ENCODE results near the gene WDFY2.

Gene WDFY2

DNA sequence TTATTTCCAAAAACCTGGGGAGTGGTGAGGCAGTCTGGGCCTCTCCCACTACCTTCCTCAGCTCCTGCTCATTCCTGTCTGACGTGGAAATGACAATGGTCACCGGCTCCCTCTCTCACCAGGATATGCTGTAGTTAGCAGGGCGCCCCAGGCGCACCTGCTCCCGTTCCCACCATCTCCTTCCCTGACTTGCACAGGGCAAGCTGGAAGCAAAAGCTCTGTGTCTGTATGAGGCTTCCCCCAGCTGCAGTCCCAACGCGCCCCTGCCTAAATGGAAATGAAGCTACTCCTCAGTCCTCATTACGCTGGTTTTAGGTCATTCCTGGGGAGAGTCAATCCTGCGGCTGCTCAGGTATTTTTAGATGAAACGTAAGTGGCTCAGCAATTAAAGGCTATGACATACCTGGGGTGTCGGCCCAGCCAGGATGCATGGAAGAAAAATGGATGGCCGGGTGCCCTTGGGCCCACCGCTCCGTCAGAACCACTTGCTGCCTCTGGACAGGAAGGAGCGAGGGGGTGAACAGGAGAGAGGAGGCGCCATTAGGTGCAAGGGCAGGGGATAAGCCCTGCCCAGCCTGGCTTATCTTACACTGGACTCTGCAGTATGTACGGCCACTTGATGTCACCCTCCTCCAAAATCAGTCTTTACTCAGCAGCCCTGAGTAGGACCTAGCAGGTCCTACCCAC is 187.3 kb downstream of the WDFY2 start:
- Histone ChIP-seq H3K4me1 (ENCODE audit: control insufficient read depth, insufficient read depth, low read length) (peaks cover 7% of the 10 kb centered on the region), H3K9ac (ENCODE audit: low read length in 2 of 2) (no peak overlapping the region), H3K4me3 (ENCODE audit: low read length in 2 of 2) (no peak overlapping the region), H3K27me3 (ENCODE audit: control insufficient read depth in 1 of 2, insufficient read depth in 2 of 2, low read length in 2 of 2) (no peaks in the 10 kb centered on the region), H3K27ac (ENCODE audit: low read length) (no peak overlapping the region), H3K36me3 (ENCODE audit: control insufficient read depth in 2 of 2, insufficient read depth in 2 of 2, low read length in 2 of 2) (peaks cover 9 to 16% of the 10 kb centered on the region in 2 donors), H3K9me3 (ENCODE audit: control insufficient read depth in 2 of 2, low read length in 2 of 2) (no peaks in the 10 kb centered on the region)

DNA sequence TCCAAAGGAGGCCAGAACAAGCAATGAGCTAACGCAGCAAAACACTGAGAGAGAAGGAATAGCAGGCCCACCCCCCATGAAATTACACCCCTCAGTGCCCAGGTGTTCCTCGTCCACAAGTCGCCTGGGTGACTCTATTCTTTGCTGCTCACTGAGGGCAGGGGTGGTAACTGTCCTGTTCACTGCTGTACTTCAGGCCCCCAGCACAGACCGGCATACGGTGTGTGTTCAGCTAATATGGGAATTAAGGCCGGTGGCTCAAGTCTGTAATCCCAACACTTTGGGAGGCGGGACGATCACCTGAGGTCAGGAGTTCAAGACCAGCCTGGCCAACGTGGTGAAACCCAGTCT is 187.8 kb downstream of the WDFY2 start:
- Histone ChIP-seq H3K36me3 (ENCODE audit: control insufficient read depth in 2 of 2, insufficient read depth in 2 of 2, low read length in 2 of 2) (peaks cover 9 to 13% of the 10 kb centered on the region in 2 donors), H3K27ac (ENCODE audit: low read length) (no peak overlapping the region), H3K9ac (ENCODE audit: low read length in 2 of 2) (no peak overlapping the region), H3K4me1 (ENCODE audit: control insufficient read depth, insufficient read depth, low read length) (peaks cover 7% of the 10 kb centered on the region), H3K27me3 (ENCODE audit: control insufficient read depth in 1 of 2, insufficient read depth in 2 of 2, low read length in 2 of 2) (no peaks in the 10 kb centered on the region), H3K4me3 (ENCODE audit: low read length in 2 of 2) (no peak overlapping the region), H3K9me3 (ENCODE audit: control insufficient read depth in 2 of 2, low read length in 2 of 2) (no peaks in the 10 kb centered on the region)

DNA sequence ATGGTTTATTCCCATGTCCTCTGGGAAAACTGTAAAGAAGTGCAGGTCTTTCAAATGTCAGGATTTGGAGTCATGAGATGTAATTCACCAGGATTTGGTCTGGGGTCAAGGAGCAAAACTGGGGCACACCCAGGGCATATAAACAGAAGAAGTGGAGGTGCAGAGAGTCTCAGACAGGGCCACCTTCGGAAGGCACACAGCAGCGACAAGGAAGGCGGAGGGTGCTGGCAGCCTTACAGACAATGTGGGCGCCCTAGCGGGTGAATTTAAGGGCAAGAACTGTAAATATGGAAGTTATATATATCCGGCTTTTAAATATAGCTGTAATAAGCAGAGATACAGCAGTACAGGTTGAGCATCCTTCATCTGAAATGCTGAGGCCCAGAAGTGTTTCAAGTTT is 188.5 kb downstream of the WDFY2 start:
- H3K27me3 ChIP-seq (ENCODE audit: control insufficient read depth in 1 of 2, insufficient read depth in 2 of 2, low read length in 2 of 2) = no peaks in the 10 kb centered on the region
- no peaks in the 10 kb centered on the region for H3K9me3 ChIP-seq (ENCODE audit: control insufficient read depth in 2 of 2, low read length in 2 of 2)
- H3K36me3 ChIP-seq (ENCODE audit: control insufficient read depth in 2 of 2, insufficient read depth in 2 of 2, low read length in 2 of 2) = peaks cover 9 to 11% of the 10 kb centered on the region in 2 donors
- peaks cover 7% of the 10 kb centered on the region for H3K4me1 ChIP-seq (ENCODE audit: control insufficient read depth, insufficient read depth, low read length)
- H3K4me3 ChIP-seq (ENCODE audit: low read length in 2 of 2) = no peak overlapping the region
- no peak overlapping the region for H3K27ac ChIP-seq (ENCODE audit: low read length)
- H3K9ac ChIP-seq (ENCODE audit: low read length in 2 of 2) = no peak overlapping the region

DNA sequence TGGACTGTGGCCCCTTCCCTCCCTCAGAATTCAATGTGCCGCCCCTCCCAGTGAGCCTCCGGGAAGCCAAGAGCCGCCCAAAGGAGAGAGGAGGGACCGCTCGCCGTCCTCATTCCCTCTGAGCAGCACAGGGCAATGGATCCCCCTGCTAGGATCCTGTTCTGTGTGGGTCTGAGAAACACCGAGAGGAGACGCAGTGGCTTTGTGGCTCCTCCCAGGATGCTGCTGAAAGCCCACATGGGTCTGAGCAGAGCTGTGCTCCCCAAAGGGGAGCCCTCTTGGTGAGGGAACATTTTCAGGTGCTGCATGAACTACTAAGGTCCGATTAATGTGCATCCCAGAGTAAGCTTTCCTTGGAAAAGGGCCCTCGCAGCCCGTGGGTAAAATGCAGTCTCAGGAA is 189.3 kb downstream of the WDFY2 start:
- Histone ChIP-seq H3K36me3 (ENCODE audit: control insufficient read depth in 2 of 2, insufficient read depth in 2 of 2, low read length in 2 of 2) (peaks cover 5 to 9% of the 10 kb centered on the region in 2 donors), H3K27ac (ENCODE audit: low read length) (no peak overlapping the region), H3K27me3 (ENCODE audit: control insufficient read depth in 1 of 2, insufficient read depth in 2 of 2, low read length in 2 of 2) (no peaks in the 10 kb centered on the region), H3K4me3 (ENCODE audit: low read length in 2 of 2) (no peak overlapping the region), H3K9me3 (ENCODE audit: control insufficient read depth in 2 of 2, low read length in 2 of 2) (no peaks in the 10 kb centered on the region), H3K9ac (ENCODE audit: low read length in 2 of 2) (no peak overlapping the region), H3K4me1 (ENCODE audit: control insufficient read depth, insufficient read depth, low read length) (peaks cover 7% of the 10 kb centered on the region)

DNA sequence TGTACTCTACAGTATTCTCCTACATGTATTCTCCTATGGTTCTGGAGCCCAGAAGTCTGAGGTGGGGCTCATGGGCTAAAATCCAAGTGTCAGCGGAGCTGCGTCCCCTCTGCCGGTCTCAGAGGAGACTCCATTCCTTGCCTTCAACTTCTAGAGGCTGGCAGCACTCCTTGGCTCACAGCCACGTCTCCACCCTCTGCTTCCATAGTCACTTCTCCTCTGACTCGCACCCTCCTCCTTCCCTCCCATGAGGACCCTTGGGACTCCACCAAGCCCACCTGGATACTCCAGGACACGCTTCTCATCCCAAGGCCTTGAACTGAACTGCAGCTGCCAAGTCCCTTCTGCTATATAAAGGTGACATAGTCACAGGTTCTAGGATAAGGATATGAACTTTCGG is 191.9 kb downstream of the WDFY2 start:
- Histone ChIP-seq H3K27me3 (ENCODE audit: control insufficient read depth in 1 of 2, insufficient read depth in 2 of 2, low read length in 2 of 2) (no peaks in the 10 kb centered on the region), H3K9me3 (ENCODE audit: control insufficient read depth in 2 of 2, low read length in 2 of 2) (no peaks in the 10 kb centered on the region), H3K36me3 (ENCODE audit: control insufficient read depth in 2 of 2, insufficient read depth in 2 of 2, low read length in 2 of 2) (peaks cover 3 to 7% of the 10 kb centered on the region in 2 donors), H3K4me3 (ENCODE audit: low read length in 2 of 2) (no peak overlapping the region), H3K4me1 (ENCODE audit: control insufficient read depth, insufficient read depth, low read length) (peaks cover 4% of the 10 kb centered on the region), H3K9ac (ENCODE audit: low read length in 2 of 2) (no peak overlapping the region), H3K27ac (ENCODE audit: low read length) (no peak overlapping the region)

DNA sequence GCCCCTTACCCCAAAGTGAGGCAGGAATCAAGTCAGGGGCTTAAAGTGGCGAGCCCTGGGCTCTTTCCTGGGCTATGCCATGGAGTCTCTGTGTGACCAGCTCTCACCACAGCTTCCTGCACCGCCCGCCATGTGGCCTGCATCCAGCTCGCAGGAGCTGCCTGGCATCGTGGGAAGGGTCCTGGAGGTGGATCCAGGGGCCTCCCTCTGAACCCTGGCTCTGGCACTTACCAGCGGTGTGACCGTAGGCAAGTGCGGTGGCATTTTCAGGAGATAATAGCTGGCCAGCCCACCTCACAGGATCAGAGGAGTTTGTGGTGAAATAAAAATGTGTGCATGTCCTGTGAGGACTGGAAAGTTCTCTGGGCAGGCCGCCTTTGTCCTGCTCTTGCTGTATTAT is 193.7 kb downstream of the WDFY2 start:
- Histone ChIP-seq H3K4me3 (ENCODE audit: low read length in 2 of 2) (no peak overlapping the region), H3K36me3 (ENCODE audit: control insufficient read depth in 2 of 2, insufficient read depth in 2 of 2, low read length in 2 of 2) (peaks cover 0 to 4% of the 10 kb centered on the region in 2 donors), H3K27ac (ENCODE audit: low read length) (no peak overlapping the region), H3K9ac (ENCODE audit: low read length in 2 of 2) (no peak overlapping the region), H3K27me3 (ENCODE audit: control insufficient read depth in 1 of 2, insufficient read depth in 2 of 2, low read length in 2 of 2) (no peaks in the 10 kb centered on the region), H3K4me1 (ENCODE audit: control insufficient read depth, insufficient read depth, low read length) (peaks cover 4% of the 10 kb centered on the region), H3K9me3 (ENCODE audit: control insufficient read depth in 2 of 2, low read length in 2 of 2) (no peaks in the 10 kb centered on the region)

DNA sequence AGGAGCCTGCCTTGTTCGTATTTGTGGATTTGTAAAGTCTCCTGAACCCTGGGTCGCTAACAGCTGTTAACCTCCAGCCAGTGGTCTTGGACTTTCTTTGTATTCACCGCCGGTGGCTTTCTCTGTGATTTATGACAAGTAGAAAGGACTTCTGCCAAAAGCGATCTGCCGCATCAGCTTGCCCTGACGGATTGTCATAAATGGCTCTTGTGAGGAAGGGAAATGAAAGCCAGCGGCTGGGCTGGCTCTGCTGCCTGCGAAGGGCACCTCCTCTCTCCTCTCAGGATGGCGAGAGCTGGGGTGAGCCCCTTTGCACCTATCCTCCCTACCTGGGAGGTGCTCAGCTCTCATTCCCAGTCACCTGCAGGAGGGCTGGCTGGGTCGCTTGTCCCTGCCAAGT is 194.1 kb downstream of the WDFY2 start:
- H3K27me3 ChIP-seq (ENCODE audit: control insufficient read depth in 1 of 2, insufficient read depth in 2 of 2, low read length in 2 of 2) = no peaks in the 10 kb centered on the region
- peaks cover 0 to 3% of the 10 kb centered on the region in 2 donors for H3K36me3 ChIP-seq (ENCODE audit: control insufficient read depth in 2 of 2, insufficient read depth in 2 of 2, low read length in 2 of 2)
- no peak overlapping the region for H3K4me3 ChIP-seq (ENCODE audit: low read length in 2 of 2)
- peaks cover 4% of the 10 kb centered on the region for H3K4me1 ChIP-seq (ENCODE audit: control insufficient read depth, insufficient read depth, low read length)
- no peaks in the 10 kb centered on the region for H3K9me3 ChIP-seq (ENCODE audit: control insufficient read depth in 2 of 2, low read length in 2 of 2)
- no peak overlapping the region for H3K9ac ChIP-seq (ENCODE audit: low read length in 2 of 2)
- no peak overlapping the region for H3K27ac ChIP-seq (ENCODE audit: low read length)

DNA sequence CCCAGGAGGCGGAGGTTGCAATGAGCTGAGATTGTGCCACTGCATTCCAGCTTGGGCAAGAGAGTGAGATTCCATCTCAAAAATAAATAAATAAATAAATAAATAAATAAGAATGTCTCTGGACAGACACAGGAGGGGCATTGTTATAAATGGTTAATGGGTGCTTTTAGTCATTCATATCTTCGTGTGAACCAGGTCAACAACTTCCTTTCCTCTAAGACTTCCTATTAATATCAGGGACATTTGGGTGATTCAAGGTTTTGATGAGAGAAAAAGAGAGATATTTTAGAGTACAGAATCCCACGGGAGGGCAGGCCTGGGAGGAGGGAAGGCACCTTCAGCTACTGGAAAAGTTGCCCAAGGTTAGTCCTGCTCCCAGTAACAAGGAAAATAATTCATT is 195.8 kb downstream of the WDFY2 start:
- Histone ChIP-seq H3K27ac (ENCODE audit: low read length) (no peak overlapping the region), H3K4me1 (ENCODE audit: control insufficient read depth, insufficient read depth, low read length) (peaks cover 4% of the 10 kb centered on the region), H3K9ac (ENCODE audit: low read length in 2 of 2) (no peak overlapping the region), H3K9me3 (ENCODE audit: control insufficient read depth in 2 of 2, low read length in 2 of 2) (no peaks in the 10 kb centered on the region), H3K36me3 (ENCODE audit: control insufficient read depth in 2 of 2, insufficient read depth in 2 of 2, low read length in 2 of 2) (no peaks in the 10 kb centered on the region), H3K27me3 (ENCODE audit: control insufficient read depth in 1 of 2, insufficient read depth in 2 of 2, low read length in 2 of 2) (no peaks in the 10 kb centered on the region), H3K4me3 (ENCODE audit: low read length in 2 of 2) (no peak overlapping the region)

DNA sequence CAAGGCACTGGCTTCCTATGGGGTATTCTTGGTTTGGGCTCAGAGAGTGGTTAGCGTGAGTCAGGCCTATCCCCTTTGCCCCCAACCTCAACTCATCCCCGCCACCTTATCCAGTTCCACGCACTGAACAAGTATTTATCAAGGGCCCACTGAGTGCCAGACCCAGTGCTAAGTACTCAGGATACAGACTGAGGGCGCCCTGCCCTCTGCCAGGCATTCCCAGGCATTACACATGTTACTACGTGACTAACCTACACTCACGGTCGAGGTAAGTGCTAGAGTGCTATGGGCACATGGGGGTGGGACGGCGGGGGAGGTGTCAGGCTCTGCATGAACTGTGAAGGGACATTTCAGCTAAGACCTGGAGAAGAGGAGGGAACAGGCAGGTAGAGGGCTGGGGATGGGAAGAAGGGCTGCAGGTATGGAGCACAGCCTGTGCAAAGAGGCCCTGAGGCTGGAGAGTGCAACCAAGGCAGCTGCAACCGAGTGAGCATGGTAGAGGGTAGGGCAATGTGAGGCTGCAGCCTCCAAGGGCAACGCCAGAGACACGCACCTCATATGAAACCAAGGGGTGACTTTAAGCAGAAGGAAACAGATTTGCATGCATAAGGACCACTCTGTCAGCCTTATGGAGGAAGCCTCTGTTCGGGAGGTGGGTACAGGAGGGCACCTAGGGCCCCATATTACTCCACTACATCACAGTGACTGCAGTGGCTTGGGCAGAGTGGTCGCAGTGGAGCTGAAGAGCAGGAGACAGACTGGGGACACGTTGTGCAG is 197.2 kb downstream of the WDFY2 start:
- peaks cover 10% of the 10 kb centered on the region for H3K4me1 ChIP-seq (ENCODE audit: control insufficient read depth, insufficient read depth, low read length)
- H3K9me3 ChIP-seq (ENCODE audit: control insufficient read depth in 2 of 2, low read length in 2 of 2) = no peaks in the 10 kb centered on the region
- no peak overlapping the region for H3K27ac ChIP-seq (ENCODE audit: low read length)

DNA sequence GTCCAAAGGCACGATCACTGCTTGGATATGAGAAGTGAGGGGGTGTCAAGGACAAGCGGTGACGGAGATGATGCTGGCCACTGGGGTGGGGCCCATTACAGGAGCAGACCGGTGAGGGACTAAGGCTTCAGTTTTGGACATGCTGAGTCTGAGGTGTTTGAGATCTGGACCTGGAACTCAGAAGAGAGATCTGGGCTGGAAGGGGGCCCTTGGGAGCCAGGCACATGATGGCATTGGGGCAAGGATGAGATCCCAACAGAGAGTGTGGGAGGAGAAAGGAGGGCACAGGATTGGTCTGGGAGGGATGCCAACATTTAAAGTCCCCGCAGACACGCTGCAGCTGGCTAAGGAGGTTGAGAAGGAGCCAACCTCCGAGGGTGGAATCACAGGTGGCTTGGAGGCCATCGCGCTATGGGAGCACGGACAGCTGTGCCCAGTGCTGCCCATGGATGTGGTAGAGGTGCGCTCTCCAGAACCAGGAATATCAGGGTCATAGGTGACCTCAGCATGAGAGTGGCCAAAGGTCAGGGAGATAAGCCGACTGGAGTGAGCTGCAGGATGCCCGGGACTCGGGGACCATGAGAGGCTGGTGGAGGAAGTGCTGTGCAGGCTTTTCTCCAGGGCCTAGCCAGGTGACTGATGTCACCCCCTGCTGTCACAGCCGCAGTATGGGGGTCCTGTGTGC is 197.9 kb downstream of the WDFY2 start:
- Histone ChIP-seq H3K36me3 (ENCODE audit: control insufficient read depth in 2 of 2, insufficient read depth in 2 of 2, low read length in 2 of 2) (no peaks in the 10 kb centered on the region), H3K27me3 (ENCODE audit: control insufficient read depth in 1 of 2, insufficient read depth in 2 of 2, low read length in 2 of 2) (no peaks in the 10 kb centered on the region), H3K4me3 (ENCODE audit: low read length in 2 of 2) (no peak overlapping the region), H3K27ac (ENCODE audit: low read length) (no peak overlapping the region), H3K4me1 (ENCODE audit: control insufficient read depth, insufficient read depth, low read length) (peaks cover 18% of the 10 kb centered on the region), H3K9me3 (ENCODE audit: control insufficient read depth in 2 of 2, low read length in 2 of 2) (no peaks in the 10 kb centered on the region), H3K9ac (ENCODE audit: low read length in 2 of 2) (no peak overlapping the region)

More for the DNA sequence above, 197.2 kb downstream of the WDFY2 start:
- no peak overlapping the region for H3K4me3 ChIP-seq (ENCODE audit: low read length in 2 of 2)
- no peaks in the 10 kb centered on the region for H3K27me3 ChIP-seq (ENCODE audit: control insufficient read depth in 1 of 2, insufficient read depth in 2 of 2, low read length in 2 of 2)
- no peak overlapping the region for H3K9ac ChIP-seq (ENCODE audit: low read length in 2 of 2)
- H3K36me3 ChIP-seq (ENCODE audit: control insufficient read depth in 2 of 2, insufficient read depth in 2 of 2, low read length in 2 of 2) = no peaks in the 10 kb centered on the region
